Activated CD4-positive, alpha-beta memory T cell treated with anti-CD3 and anti-CD28 coated beads for 36 hours (primary cell): ENCODE data around the gene APOL6. TPM values are rescaled to one million over a fixed set of nuclear protein-coding genes. Genes with fewer than 3 reads are reported as not detected.
A peak's percentile ranks its signal among the peaks of the same experiment; 100 is the strongest.
"Not testable (repeated sequence)": the region's sequence is repeated elsewhere in the genome, so short reads cannot be mapped to it uniquely, and the experiment has no call there.

Source experiments
- CTCF ChIA-PET: fragments of 350-600 bp; sonication (Branson Sonifier 250); formaldehyde crosslinking; loops from one replicate; lab custom pipeline; 2021; ENCODE audit warnings: antibody characterized with exemption, inconsistent platforms; lab: Charles Lee
- POLR2A ChIA-PET: fragments of 350-600 bp; sonication (Branson Sonifier 250); formaldehyde crosslinking; loops from one replicate; lab custom pipeline; 2021; ENCODE audit warnings: antibody characterized with exemption; lab: Charles Lee
- DNase-seq: peaks from one replicate; pipeline ENCODE4 v3.0.0-alpha.2; 2020
- H3K27ac Mint-ChIP-seq: one replicate; pipeline ENCODE4 v1.8.0; 2021; ENCODE audit warnings: mixed read lengths
- H3K27me3 Mint-ChIP-seq: one replicate; pipeline ENCODE4 v1.8.0; 2021; ENCODE audit warnings: mixed read lengths
- H3K36me3 Mint-ChIP-seq: one replicate; pipeline ENCODE4 v1.8.0; 2021; ENCODE audit warnings: mixed read lengths
- H3K4me1 Mint-ChIP-seq: one replicate; pipeline ENCODE4 v1.8.0; 2021; ENCODE audit warnings: low read depth, mixed read lengths
- H3K4me3 Mint-ChIP-seq: one replicate; pipeline ENCODE4 v1.8.0; 2021; ENCODE audit warnings: mild to moderate bottlenecking, mixed read lengths
- H3K9me3 Mint-ChIP-seq: one replicate; pipeline ENCODE4 v1.8.0; 2021; ENCODE audit warnings: mixed read lengths
- intact Hi-C: fragments of 100-400 bp; cut with micrococcal nuclease; formaldehyde crosslinking; loops from one replicate; pipeline ENCODE4 v1.15.1; 2023
- total RNA-seq, 2 experiments: library from RNA; stranded (reverse); gene quantifications; one replicate each; pipeline ENCODE4 v1.2.3, GENCODE V29; 2021

Gene APOL6
- total RNA-seq, 2 experiments from 2014 or later: 26.7 to 27.7 TPM

- no peaks in the 10 kb centered on the region for H3K27me3 Mint-ChIP-seq
- ChIA-PET CTCF (interaction anchor here (1.0 to 1.3 kb wide), 2 partner anchors 13 to 18 kb away, joined by 3 to 6 read pairs; partner anchors contain the start of gene APOL6), POLR2A (interaction anchor here (4.0 to 4.1 kb wide), 2 partner anchors 12 kb away, joined by 24 to 38 read pairs; partner anchors contain the start of gene APOL6)
- peak; percentile 72 for DNase-seq
- intact Hi-C loops: loop anchor here (1.0 kb wide), 2 partner anchors 12 to 19 kb away; partner anchors contain the start of gene APOL6
- peaks cover 22% of the 10 kb centered on the region for H3K9me3 Mint-ChIP-seq
- H3K4me1 Mint-ChIP-seq: peaks cover 77% of the 10 kb centered on the region
- H3K27ac Mint-ChIP-seq: peak overlapping the region; percentile 86
- H3K36me3 Mint-ChIP-seq: peaks cover 72% of the 10 kb centered on the region
- peak overlapping the region; percentile 43 for H3K4me3 Mint-ChIP-seq
These were observed 12.3 kb downstream of the APOL6 start for GRCh38 chr22:35660291-35661127.

GRCh38 chr22:35661464-35661863 is 13.2 kb downstream of the APOL6 start:
- Mint-ChIP-seq H3K4me1 (peaks cover 72% of the 10 kb centered on the region), H3K27ac (peak overlapping the region; percentile 86), H3K27me3 (no peaks in the 10 kb centered on the region), H3K9me3 (peaks cover 25% of the 10 kb centered on the region), H3K4me3 (no peak overlapping the region), H3K36me3 (peaks cover 69% of the 10 kb centered on the region)
- ChIA-PET POLR2A (interaction anchor here (0.6 to 4.1 kb wide), 2 partner anchors 13 to 16 kb away, joined by 3 to 38 read pairs; partner anchors contain the start of gene APOL6), CTCF (interaction anchor here (1.0 to 1.3 kb wide), 2 partner anchors 13 to 17 kb away, joined by 3 to 6 read pairs; partner anchors contain the start of gene APOL6)
- intact Hi-C loops: loop anchor here (1.0 kb wide), 2 partner anchors 13 to 18 kb away; partner anchors contain the start of gene APOL6
- peak; percentile 51 for DNase-seq

GRCh38 chr22:35662914-35663313 is 14.7 kb downstream of the APOL6 start:
- intact Hi-C loops: no loop called here
- H3K27me3 Mint-ChIP-seq: no peaks in the 10 kb centered on the region
- peaks cover 61% of the 10 kb centered on the region for H3K4me1 Mint-ChIP-seq
- H3K36me3 Mint-ChIP-seq: peaks cover 69% of the 10 kb centered on the region
- H3K27ac Mint-ChIP-seq: peak overlapping the region; percentile 86
- DNase-seq: no peak
- ChIA-PET POLR2A (interaction anchor here (0.7 to 4.1 kb wide), 2 partner anchors 14 to 30 kb away, joined by 3 to 38 read pairs; partner anchors contain the start of gene APOL6), CTCF (interaction anchor here (1.7 to 2.8 kb wide), 3 partner anchors 14 to 403 kb away, joined by 3 to 10 read pairs (median 4); partner anchors contain the start of gene APOL6)
- H3K9me3 Mint-ChIP-seq: peaks cover 38% of the 10 kb centered on the region
- peak overlapping the region; percentile 45 for H3K4me3 Mint-ChIP-seq

GRCh38 chr22:35663371-35663770 is 15.1 kb downstream of the APOL6 start:
- CTCF ChIA-PET: interaction anchor here (1.1 to 2.8 kb wide), 4 partner anchors 15 to 402 kb away, joined by 3 to 10 read pairs (median 4); partner anchors contain the start of gene APOL6
- POLR2A ChIA-PET: interaction anchor here (0.7 to 4.1 kb wide), 3 partner anchors 15 to 31 kb away, joined by 3 to 38 read pairs (median 4); partner anchors contain the start of gene APOL6
- intact Hi-C loops: no loop called here
- peak overlapping the region; percentile 81 for H3K27ac Mint-ChIP-seq
- no peak for DNase-seq
- peaks cover 38% of the 10 kb centered on the region for H3K9me3 Mint-ChIP-seq
- H3K36me3 Mint-ChIP-seq: peaks cover 68% of the 10 kb centered on the region
- H3K27me3 Mint-ChIP-seq: no peaks in the 10 kb centered on the region
- H3K4me3 Mint-ChIP-seq: peak overlapping the region; percentile 45
- peaks cover 56% of the 10 kb centered on the region for H3K4me1 Mint-ChIP-seq

- CTCF ChIA-PET: interaction anchor here (1.0 to 2.8 kb wide), 2 partner anchors 13 to 400 kb away, joined by 3 to 10 read pairs; no protein-coding TSS in a partner anchor
- DNase-seq: no peak
- H3K27ac Mint-ChIP-seq: no peak overlapping the region
- H3K4me1 Mint-ChIP-seq: peaks cover 40% of the 10 kb centered on the region
- H3K27me3 Mint-ChIP-seq: no peaks in the 10 kb centered on the region
- peaks cover 28% of the 10 kb centered on the region for H3K9me3 Mint-ChIP-seq
- no peak overlapping the region for H3K4me3 Mint-ChIP-seq
- POLR2A ChIA-PET: no interaction called here
- intact Hi-C loops: no loop called here
- H3K36me3 Mint-ChIP-seq: peaks cover 53% of the 10 kb centered on the region
These were observed 16.8 kb downstream of the APOL6 start for GRCh38 chr22:35664955-35665587.

- POLR2A ChIA-PET, CTCF ChIA-PET, H3K27me3 Mint-ChIP-seq, H3K4me3 Mint-ChIP-seq, intact Hi-C loops, H3K27ac Mint-ChIP-seq, DNase-seq: not testable (repeated sequence)
- Mint-ChIP-seq H3K9me3 (peaks cover 23% of the 10 kb centered on the region), H3K36me3 (peaks cover 42% of the 10 kb centered on the region), H3K4me1 (peaks cover 24% of the 10 kb centered on the region)
These were observed 18.5 kb downstream of the APOL6 start for GRCh38 chr22:35666699-35667098.

- H3K4me1 Mint-ChIP-seq: peaks cover 9% of the 10 kb centered on the region
- intact Hi-C loops: no loop called here
- ChIA-PET CTCF (no interaction called here), POLR2A (no interaction called here)
- peaks cover 29% of the 10 kb centered on the region for H3K36me3 Mint-ChIP-seq
- H3K9me3 Mint-ChIP-seq: peaks cover 41% of the 10 kb centered on the region
- no peak overlapping the region for H3K27ac Mint-ChIP-seq
- no peak overlapping the region for H3K4me3 Mint-ChIP-seq
- no peaks in the 10 kb centered on the region for H3K27me3 Mint-ChIP-seq
- DNase-seq: no peak
These were observed 26.1 kb downstream of the APOL6 start for GRCh38 chr22:35674335-35674734.

- H3K27me3 Mint-ChIP-seq, CTCF ChIA-PET, DNase-seq, H3K4me3 Mint-ChIP-seq, H3K27ac Mint-ChIP-seq, intact Hi-C loops: not testable (repeated sequence)
- POLR2A ChIA-PET: interaction anchor here (2.3 kb wide), 1 partner anchor 28 kb away, joined by 10 read pairs; the partner anchor contains the start of gene APOL6
- H3K9me3 Mint-ChIP-seq: peaks cover 52% of the 10 kb centered on the region
- peaks cover 31% of the 10 kb centered on the region for H3K36me3 Mint-ChIP-seq
- peaks cover 20% of the 10 kb centered on the region for H3K4me1 Mint-ChIP-seq
These were observed 27.8 kb downstream of the APOL6 start for GRCh38 chr22:35676065-35676464.

- POLR2A ChIA-PET: interaction anchor here (1.1 to 2.3 kb wide), 3 partner anchors 14 to 29 kb away, joined by 3 to 10 read pairs (median 4); partner anchors contain the start of gene APOL6
- H3K27ac Mint-ChIP-seq: no peak overlapping the region
- intact Hi-C loops: no loop called here
These were observed 29.4 kb downstream of the APOL6 start for GRCh38 chr22:35677460-35678187.

GRCh38 chr22:35678836-35679235 is 30.6 kb downstream of the APOL6 start:
- intact Hi-C loops: loop anchor here (1.0 kb wide), 2 partner anchors 18 to 31 kb away; partner anchors contain the start of gene APOL6
- peaks cover 45% of the 10 kb centered on the region for H3K9me3 Mint-ChIP-seq
- H3K36me3 Mint-ChIP-seq: peaks cover 24% of the 10 kb centered on the region
- H3K4me3 Mint-ChIP-seq: no peak overlapping the region
- H3K27me3 Mint-ChIP-seq: no peaks in the 10 kb centered on the region
- POLR2A ChIA-PET: interaction anchor here (1.9 kb wide), 1 partner anchor 30 kb away, joined by 11 read pairs; the partner anchor contains the start of gene APOL6
- DNase-seq: no peak
- H3K4me1 Mint-ChIP-seq: peaks cover 20% of the 10 kb centered on the region
- H3K27ac Mint-ChIP-seq: peak overlapping the region; percentile 69
- CTCF ChIA-PET: interaction anchor here (1.0 to 1.6 kb wide), 3 partner anchors 14 to 446 kb away, joined by 3 read pairs; no protein-coding TSS in a partner anchor

More at GRCh38 chr22:35677460-35678187, 29.4 kb downstream of the APOL6 start:
- no peak for DNase-seq
- Mint-ChIP-seq H3K36me3 (peaks cover 29% of the 10 kb centered on the region), H3K9me3 (peaks cover 51% of the 10 kb centered on the region), H3K4me3 (no peak overlapping the region), H3K27me3 (no peaks in the 10 kb centered on the region), H3K4me1 (peaks cover 20% of the 10 kb centered on the region)
- CTCF ChIA-PET: interaction anchor here (1.0 to 1.6 kb wide), 4 partner anchors 17 to 447 kb away, joined by 3 to 4 read pairs (median 3); no protein-coding TSS in a partner anchor
